Endodermal cell (in vitro differentiated cells): ENCODE measurements around the gene CTNNA2. TPM values are rescaled to one million over a fixed set of nuclear protein-coding genes. Genes with fewer than 3 reads are reported as not detected.

Experiments
- DNase-seq: peaks from one replicate; pipeline ENCODE4 v3.0.0-alpha.2; 2017
- H3K27ac ChIP-seq: 2 replicates; pipeline ENCODE4 v1.5.1; 2013; ENCODE audit warnings: mild to moderate bottlenecking, low read depth, low read length, moderate library complexity
- H3K27me3 ChIP-seq: 2 replicates; pipeline ENCODE4 v1.6.1; 2013; ENCODE audit warnings: mild to moderate bottlenecking, low read length, moderate library complexity; ENCODE audit not compliant: insufficient read depth, control insufficient read depth, poor library complexity, severe bottlenecking
- H3K36me3 ChIP-seq: 2 replicates; pipeline ENCODE4 v1.7.0; 2013; ENCODE audit warnings: mild to moderate bottlenecking, low read length, moderate library complexity; ENCODE audit not compliant: control insufficient read depth, insufficient read depth
- H3K4me1 ChIP-seq: one replicate; pipeline ENCODE4 v1.7.0; 2013; ENCODE audit warnings: low read length; ENCODE audit not compliant: control insufficient read depth, insufficient read depth
- H3K4me3 ChIP-seq: 2 replicates; pipeline ENCODE4 v1.5.1; 2013; ENCODE audit warnings: mild to moderate bottlenecking, low read length, moderate library complexity
- H3K9ac ChIP-seq: 2 replicates; pipeline ENCODE4 v1.6.1; 2013; ENCODE audit warnings: mild to moderate bottlenecking, low read length, moderate library complexity; ENCODE audit not compliant: poor library complexity, severe bottlenecking; ENCODE audit errors: extremely low read depth
- H3K9me3 ChIP-seq: 2 replicates; pipeline ENCODE4 v1.6.1; 2013; ENCODE audit warnings: mild to moderate bottlenecking, low read length, moderate library complexity; ENCODE audit not compliant: control insufficient read depth
- H3K27ac Mint-ChIP-seq: 2 replicates; pipeline ENCODE4 v1.8.0; 2020; ENCODE audit warnings: mixed read lengths
- H3K27me3 Mint-ChIP-seq: 2 replicates; pipeline ENCODE4 v1.8.0; 2021; ENCODE audit warnings: mild to moderate bottlenecking, mixed read lengths; ENCODE audit not compliant: insufficient read depth
- H3K36me3 Mint-ChIP-seq: 2 replicates; pipeline ENCODE4 v1.8.0; 2020; ENCODE audit warnings: low read depth, mixed read lengths
- H3K4me1 Mint-ChIP-seq: 2 replicates; pipeline ENCODE4 v1.8.0; 2020; ENCODE audit warnings: mixed read lengths
- H3K4me3 Mint-ChIP-seq: 2 replicates; pipeline ENCODE4 v1.8.0; 2020; ENCODE audit warnings: mild to moderate bottlenecking, moderate library complexity, mixed read lengths
- H3K9me3 Mint-ChIP-seq: 2 replicates; pipeline ENCODE4 v1.8.0; 2020; ENCODE audit warnings: mild to moderate bottlenecking, mixed read lengths
- CTCF ChIP-seq: fragments of 200-600 bp; sonication (generic); conservative IDR thresholded peaks from 2 replicates; pipeline ENCODE4 v1.5.0; 2021; ENCODE audit warnings: antibody characterized with exemption, mild to moderate bottlenecking
- WGBS, 2 experiments: methylation state at CpG; one replicate each; pipeline versions ENCODE4 v1.1.5 to v1.1.7; 2013; ENCODE audit warnings: missing lambda C conversion rate in 2 of 2, mixed read lengths in 1 of 2; ENCODE audit not compliant: insufficient coverage in 1 of 2, insufficient read length in 1 of 2; 5-methylcytosine and 5-hydroxymethylcytosine counted together
- total RNA-seq, 2 donors: library from RNA; stranded (reverse); fragmentation: NEBNext Ultra II Directional in 1 of 2; extraction: Animal tissue kit (Norgen Biotek cat#: 25700) in 1 of 2; gene quantifications; 2 replicates in 1 of 2; 3 replicates in 1 of 2; pipeline ENCODE4 v1.2.1, GENCODE V29; 2021

Gene CTNNA2
- total RNA-seq, 2 donors from 2014 or later: 7.7 to 9.8 TPM

DNA sequence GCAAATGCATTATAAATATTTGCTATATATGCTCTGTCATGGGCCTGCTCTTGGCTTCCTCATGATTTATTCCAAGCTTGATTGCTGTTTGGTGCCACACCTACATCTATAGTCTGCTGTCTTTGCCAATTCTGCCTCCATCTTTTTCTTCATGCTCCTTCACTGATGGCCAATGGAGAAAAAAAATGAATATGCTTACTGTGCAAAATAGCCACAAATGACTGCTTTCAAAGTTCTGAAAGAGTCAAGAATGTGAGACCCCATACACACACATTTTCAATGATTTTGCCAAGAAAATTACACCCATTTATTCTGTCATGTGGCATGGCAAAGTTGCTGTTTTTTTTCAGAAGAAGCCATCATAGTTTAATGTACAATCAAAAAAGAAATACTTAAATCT lies 1097.3 kb downstream of the CTNNA2 start:
- H3K9ac ChIP-seq: no peak overlapping the region
- no peak for TF ChIP-seq CTCF
- Mint-ChIP-seq H3K36me3 (no peaks in the 10 kb centered on the region), H3K27ac (no peak overlapping the region), H3K4me1 (no peaks in the 10 kb centered on the region), H3K4me3 (no peak overlapping the region), H3K9me3 (no peaks in the 10 kb centered on the region), H3K27me3 (peaks cover 15% of the 10 kb centered on the region)
- peaks cover 48% of the 10 kb centered on the region for H3K27me3 ChIP-seq
- H3K27ac ChIP-seq: no peak overlapping the region
- no peaks in the 10 kb centered on the region for H3K9me3 ChIP-seq
- no peak for DNase-seq
- no peaks in the 10 kb centered on the region for H3K4me1 ChIP-seq
- H3K4me3 ChIP-seq: no peak overlapping the region
- no peaks in the 10 kb centered on the region for H3K36me3 ChIP-seq

DNA sequence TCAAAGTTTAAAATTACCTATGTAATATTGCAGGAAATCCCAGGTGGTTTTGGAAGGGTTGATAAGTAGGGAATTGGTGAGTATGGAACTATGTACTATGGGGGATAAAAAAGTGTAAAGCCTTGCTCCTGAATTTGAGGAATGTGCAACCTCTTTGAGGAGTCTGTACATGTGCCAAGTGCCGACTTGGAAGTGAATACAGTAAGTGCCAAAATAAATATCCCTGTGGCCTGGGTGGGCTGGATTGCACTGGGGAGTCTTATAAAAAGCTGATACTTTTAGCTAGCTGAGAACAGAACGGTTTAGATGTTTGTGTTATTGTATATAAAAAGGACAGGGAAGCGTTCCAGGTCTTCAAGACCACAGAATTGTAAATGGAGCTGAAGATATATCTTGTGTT lies 1108.8 kb downstream of the CTNNA2 start:
- WGBS, 2 experiments: 90% methylated on average over 3 of the region's 3 CpGs
- DNase-seq: no peak
- no peaks in the 10 kb centered on the region for H3K27me3 Mint-ChIP-seq
- Histone ChIP-seq H3K36me3 (no peaks in the 10 kb centered on the region), H3K9ac (no peak overlapping the region), H3K9me3 (no peaks in the 10 kb centered on the region), H3K27ac (no peak overlapping the region), H3K27me3 (no peaks in the 10 kb centered on the region), H3K4me3 (no peak overlapping the region), H3K4me1 (no peaks in the 10 kb centered on the region)
- no peaks in the 10 kb centered on the region for H3K9me3 Mint-ChIP-seq
- H3K4me3 Mint-ChIP-seq: no peak overlapping the region
- no peaks in the 10 kb centered on the region for H3K4me1 Mint-ChIP-seq
- no peaks in the 10 kb centered on the region for H3K36me3 Mint-ChIP-seq
- no peak overlapping the region for H3K27ac Mint-ChIP-seq
- no peak for TF ChIP-seq CTCF

DNA sequence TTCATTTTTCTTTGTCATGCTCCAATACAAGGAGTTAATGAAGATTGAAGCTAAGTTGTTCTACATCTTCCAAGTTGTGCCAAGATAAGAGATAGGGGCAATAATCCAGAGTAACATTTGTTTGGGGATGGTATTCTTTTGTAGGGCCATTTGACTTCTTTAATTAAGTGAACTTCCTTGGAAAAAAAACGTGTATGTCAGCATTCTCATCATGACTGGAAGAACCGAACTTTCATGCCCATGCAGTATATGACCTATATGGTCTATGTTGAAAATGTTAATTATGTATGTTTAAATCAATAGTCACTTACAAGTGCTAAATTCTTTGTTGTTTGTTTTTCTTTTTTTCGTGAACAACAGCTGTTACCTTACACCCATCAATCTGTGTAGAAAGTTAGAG lies 1111.2 kb downstream of the CTNNA2 start:
- Mint-ChIP-seq H3K4me1 (no peaks in the 10 kb centered on the region), H3K27me3 (no peaks in the 10 kb centered on the region), H3K27ac (no peak overlapping the region), H3K36me3 (no peaks in the 10 kb centered on the region), H3K9me3 (no peaks in the 10 kb centered on the region), H3K4me3 (no peak overlapping the region)
- Histone ChIP-seq H3K9me3 (no peaks in the 10 kb centered on the region), H3K27ac (no peak overlapping the region), H3K4me3 (no peak overlapping the region), H3K27me3 (no peaks in the 10 kb centered on the region), H3K9ac (no peak overlapping the region), H3K4me1 (no peaks in the 10 kb centered on the region), H3K36me3 (no peaks in the 10 kb centered on the region)
- TF ChIP-seq CTCF: no peak
- 66 to 67% methylated on average over 1 to 2 of the region's 3 CpGs for WGBS, 2 experiments
- no peak for DNase-seq
